Glomerular visceral epithelial cell (primary cell): Measurements from ENCODE around the gene MFAP3.
"Not testable (repeated sequence)": the region's sequence is repeated elsewhere in the genome, so short reads cannot be mapped to it uniquely, and the experiment has no call there.

Experiments
- DNase-seq: peaks from one replicate; pipeline ENCODE4 v3.0.0-alpha.2; 2016; ENCODE audit errors: extremely low spot score

MFAP3 gene

GRCh38 chr5:154038707-154039457, at the start of gene MFAP3, which contains the start of gene FAM114A2:
Gene MFAP3, plus strand, starts transcription at chr5:154038967. Its CDS starts 10,756 bp downstream, at chr5:154049723.
Gene FAM114A2, minus strand, starts transcription at chr5:154038910. Its CDS starts 3,957 bp downstream, at chr5:154034953.
- peak; percentile 91 for DNase-seq

GRCh38 chr5:153991168-153991567, 47.6 kb upstream of the MFAP3 start:
- no peak for DNase-seq

- no peak for DNase-seq
Observed at GRCh38 chr5:153998010-153998409, 40.8 kb upstream of the MFAP3 start.

- no peak for DNase-seq
Observed at GRCh38 chr5:153998768-153999167, 40.0 kb upstream of the MFAP3 start.

GRCh38 chr5:153999995-154000394, 38.8 kb upstream of the MFAP3 start:
- no peak for DNase-seq

GRCh38 chr5:154000703-154001102, 38.1 kb upstream of the MFAP3 start:
- DNase-seq = no peak

GRCh38 chr5:154002093-154002492, 36.7 kb upstream of the MFAP3 start:
- DNase-seq = no peak

GRCh38 chr5:154002511-154003020, 36.2 kb upstream of the MFAP3 start:
- no peak for DNase-seq

GRCh38 chr5:154005648-154006047, 33.1 kb upstream of the MFAP3 start:
- no peak for DNase-seq

GRCh38 chr5:154010660-154011059, 28.1 kb upstream of the MFAP3 start:
- DNase-seq = no peak

- no peak for DNase-seq
Observed at GRCh38 chr5:154015071-154015693, 23.6 kb upstream of the MFAP3 start.

GRCh38 chr5:154018919-154019318, 19.8 kb upstream of the MFAP3 start:
- DNase-seq = not testable (repeated sequence)

GRCh38 chr5:154025951-154026350, 12.8 kb upstream of the MFAP3 start:
- DNase-seq = no peak

- no peak for DNase-seq
Observed at GRCh38 chr5:154031937-154032489, 6.8 kb upstream of the MFAP3 start.

- DNase-seq = no peak
Observed at GRCh38 chr5:154034944-154035343, 3.8 kb upstream of the MFAP3 start.

GRCh38 chr5:154038261-154038706, 483 bp upstream of the MFAP3 start:
- peak; percentile 31 for DNase-seq

- no peak for DNase-seq
Observed at GRCh38 chr5:154039458-154039829, 677 bp downstream of the MFAP3 start.

- DNase-seq = no peak
Observed at GRCh38 chr5:154042766-154043165, 4.0 kb downstream of the MFAP3 start.

- DNase-seq = no peak
Observed at GRCh38 chr5:154044099-154044498, 5.3 kb downstream of the MFAP3 start.

- DNase-seq = no peak
Observed at GRCh38 chr5:154044581-154044980, 5.8 kb downstream of the MFAP3 start.

- no peak for DNase-seq
Observed at GRCh38 chr5:154046486-154046885, 7.7 kb downstream of the MFAP3 start.

GRCh38 chr5:154047324-154047723, 8.6 kb downstream of the MFAP3 start:
- no peak for DNase-seq

GRCh38 chr5:154049636-154050035, 10.9 kb downstream of the MFAP3 start:
- no peak for DNase-seq
